ENCODE data around the gene SWT1. TPM values are rescaled to one million over a fixed set of nuclear protein-coding genes. Genes with fewer than 3 reads are reported as not detected.
A peak's percentile ranks its signal among the peaks of the same experiment; 100 is the strongest.

The SWT1 gene
- total RNA-seq, 2 experiments from 2014 or later, result 3.0 to 3.3 TPM

DNA sequence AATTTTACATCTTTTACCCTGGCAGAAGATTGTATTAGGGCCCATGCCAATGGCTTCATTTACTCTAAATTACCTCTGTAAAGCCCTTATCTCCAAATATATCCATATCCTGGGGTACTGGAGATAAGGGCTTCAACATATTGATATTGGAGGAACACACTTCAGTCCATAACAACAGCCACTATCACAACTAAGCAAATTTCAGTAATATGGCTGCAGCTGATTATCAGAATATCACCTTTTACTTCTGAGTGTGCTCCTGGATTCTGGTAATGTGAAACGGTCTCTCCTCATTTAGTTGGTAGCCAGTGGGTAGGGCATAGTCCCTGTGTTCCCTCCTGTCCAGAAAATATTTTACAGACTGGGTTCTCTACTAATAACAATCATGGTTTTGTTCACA, 106.8 kb downstream of the SWT1 start:
- intact Hi-C loops (cut with DNase I, micrococcal nuclease), result no loop called here
- Mint-ChIP-seq H3K9me3 (ENCODE audit: low read depth) (peaks cover 4% of the 10 kb centered on the region), H3K27ac (no peak overlapping the region), H3K27me3 (no peaks in the 10 kb centered on the region), H3K4me3 (no peak overlapping the region), H3K4me1 (peaks cover under 1% of the 10 kb centered on the region), H3K36me3 (ENCODE audit: low read depth) (peaks cover 2% of the 10 kb centered on the region)
- ATAC-seq, result no peak
- no peak for DNase-seq
- POLR2A ChIA-PET, result no interaction called here
- CTCF ChIA-PET, result interaction anchor here (0.8 kb wide), 1 partner anchor 17 kb away, joined by 4 read pairs; no protein-coding TSS in a partner anchor

DNA sequence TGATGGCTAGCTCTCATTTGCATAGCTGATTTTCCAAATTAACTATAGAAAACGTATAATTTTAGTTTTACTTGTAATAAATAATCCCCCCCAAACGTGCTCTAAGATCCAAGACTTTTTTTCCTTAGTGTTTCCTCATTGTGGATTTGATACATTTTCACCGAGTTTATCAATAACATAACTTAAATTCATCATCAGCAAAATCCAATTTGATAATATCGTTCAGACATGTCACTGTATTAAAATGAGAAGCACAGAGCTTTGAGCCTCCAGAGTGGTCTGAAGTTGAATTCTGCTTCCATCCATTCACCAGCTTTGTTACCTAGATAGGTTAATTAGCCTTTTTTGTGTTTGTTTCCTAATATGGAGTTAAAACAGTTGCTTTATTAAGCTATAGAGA, 108.3 kb downstream of the SWT1 start:
- Mint-ChIP-seq H3K27me3 (no peaks in the 10 kb centered on the region), H3K4me1 (no peaks in the 10 kb centered on the region), H3K4me3 (no peak overlapping the region), H3K36me3 (ENCODE audit: low read depth) (peaks cover 2% of the 10 kb centered on the region), H3K9me3 (ENCODE audit: low read depth) (peaks cover 4% of the 10 kb centered on the region), H3K27ac (no peak overlapping the region)
- ChIA-PET POLR2A (no interaction called here), CTCF (interaction anchor here (0.7 to 1.0 kb wide), 3 partner anchors 15 to 331 kb away, joined by 3 to 4 read pairs (median 3); no protein-coding TSS in a partner anchor)
- DNase-seq (no peak), ATAC-seq (no peak)
- intact Hi-C loops (cut with DNase I, micrococcal nuclease), result no loop called here

DNA sequence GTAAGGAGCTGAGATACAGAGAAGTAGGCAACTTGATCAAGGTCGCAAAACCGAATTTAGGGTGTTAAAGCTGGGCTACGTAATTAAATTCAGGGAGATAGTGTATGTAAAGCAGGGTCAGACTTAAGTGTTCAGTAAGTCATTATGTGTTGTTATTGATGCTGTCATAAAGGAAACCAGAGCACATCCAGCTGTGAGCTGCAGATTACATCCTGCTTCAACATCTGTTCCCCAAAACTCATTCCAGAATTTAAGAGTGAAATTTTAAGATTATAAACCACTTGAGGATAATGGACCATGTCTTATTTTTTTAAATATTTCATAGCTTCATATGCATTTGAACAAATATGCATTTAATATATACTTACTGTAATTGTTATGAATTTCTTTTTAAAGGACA, 110.3 kb downstream of the SWT1 start:
- ATAC-seq (no peak), DNase-seq (no peak)
- POLR2A ChIA-PET, result interaction anchor here (0.6 kb wide), 1 partner anchor 220 kb away, joined by 5 read pairs; no protein-coding TSS in a partner anchor
- Mint-ChIP-seq H3K4me3 (no peak overlapping the region), H3K4me1 (no peaks in the 10 kb centered on the region), H3K27me3 (no peaks in the 10 kb centered on the region), H3K36me3 (ENCODE audit: low read depth) (no peaks in the 10 kb centered on the region), H3K27ac (no peak overlapping the region), H3K9me3 (ENCODE audit: low read depth) (no peaks in the 10 kb centered on the region)
- intact Hi-C loops (cut with DNase I, micrococcal nuclease), result no loop called here
- CTCF ChIA-PET, result interaction anchor here (0.7 to 1.2 kb wide), 3 partner anchors 9 to 31 kb away, joined by 3 to 4 read pairs (median 4); no protein-coding TSS in a partner anchor

DNA sequence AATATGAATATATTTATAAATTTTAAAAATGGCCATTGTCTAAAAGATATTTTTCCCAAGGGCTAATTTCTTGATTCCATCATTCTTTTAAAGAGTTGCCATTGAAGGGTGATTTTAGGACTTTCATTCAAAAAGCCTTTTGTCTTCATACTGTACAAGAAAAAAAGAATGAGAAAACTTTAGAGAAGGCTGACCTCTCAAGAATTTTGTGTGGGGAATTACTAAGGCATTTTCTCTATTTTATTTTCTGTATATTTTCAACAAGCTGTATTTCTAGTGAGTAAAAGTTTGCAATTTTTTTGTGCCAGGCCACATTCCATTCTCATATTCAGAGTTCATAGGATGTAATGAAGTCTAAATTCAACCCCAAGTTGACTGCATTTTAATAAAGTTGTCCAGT, 110.7 kb downstream of the SWT1 start:
- Mint-ChIP-seq H3K36me3 (ENCODE audit: low read depth) (no peaks in the 10 kb centered on the region), H3K9me3 (ENCODE audit: low read depth) (no peaks in the 10 kb centered on the region), H3K4me3 (no peak overlapping the region), H3K27ac (no peak overlapping the region), H3K27me3 (no peaks in the 10 kb centered on the region), H3K4me1 (no peaks in the 10 kb centered on the region)
- POLR2A ChIA-PET, result interaction anchor here (0.6 kb wide), 1 partner anchor 220 kb away, joined by 5 read pairs; no protein-coding TSS in a partner anchor
- DNase-seq (no peak), ATAC-seq (no peak)
- intact Hi-C loops (cut with DNase I, micrococcal nuclease), result no loop called here
- CTCF ChIA-PET, result interaction anchor here (1.1 to 1.2 kb wide), 2 partner anchors 9 kb away, joined by 4 read pairs; no protein-coding TSS in a partner anchor

DNA sequence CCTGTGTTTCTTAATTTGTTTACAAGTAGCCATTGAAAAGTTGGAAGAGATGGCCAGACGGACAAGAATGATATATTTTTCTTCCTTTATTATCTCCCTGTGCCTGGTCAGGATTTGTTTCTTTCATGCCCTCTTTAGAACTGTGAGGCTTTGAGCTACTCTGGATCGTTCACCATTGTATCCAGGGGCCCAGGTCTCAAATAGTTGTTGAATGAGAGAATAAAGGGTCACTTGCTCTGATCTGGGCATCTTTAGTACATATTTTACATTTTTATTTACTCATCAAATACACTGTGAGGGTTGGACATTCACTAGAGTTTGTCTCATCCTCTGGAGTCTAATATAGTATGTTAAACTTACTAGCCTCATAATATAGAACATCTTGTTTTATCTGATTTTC, 111.4 kb downstream of the SWT1 start:
- H3K9me3 Mint-ChIP-seq (ENCODE audit: low read depth), result no peaks in the 10 kb centered on the region
- no peak overlapping the region for H3K4me3 Mint-ChIP-seq
- ATAC-seq, result no peak
- POLR2A ChIA-PET, result no interaction called here
- no peaks in the 10 kb centered on the region for H3K4me1 Mint-ChIP-seq
- H3K27ac Mint-ChIP-seq, result no peak overlapping the region
- CTCF ChIA-PET, result no interaction called here
- no peaks in the 10 kb centered on the region for H3K36me3 Mint-ChIP-seq (ENCODE audit: low read depth)
- intact Hi-C loops (cut with DNase I, micrococcal nuclease), result no loop called here
- no peaks in the 10 kb centered on the region for H3K27me3 Mint-ChIP-seq
- DNase-seq, result no peak

DNA sequence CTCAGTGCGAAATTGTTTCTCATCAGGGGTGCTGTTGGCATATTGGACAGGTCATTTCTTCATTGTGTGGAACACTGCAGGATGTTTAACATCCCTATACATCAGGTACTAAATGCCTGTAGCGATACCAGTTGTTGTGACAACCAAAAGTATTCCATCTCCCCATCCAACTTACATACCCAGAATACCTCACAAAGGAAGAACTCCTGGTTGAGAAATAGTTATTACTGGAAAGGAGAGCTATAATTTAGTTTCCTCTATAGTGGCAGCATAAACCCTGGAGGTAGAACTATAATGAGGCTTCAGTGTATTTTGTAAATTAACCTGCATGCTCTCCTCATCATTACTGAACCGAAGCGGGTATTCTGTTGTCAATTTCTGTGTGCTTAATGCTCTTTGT, 115.0 kb downstream of the SWT1 start:
- intact Hi-C loops (cut with DNase I, micrococcal nuclease), result no loop called here
- no peak for DNase-seq
- Mint-ChIP-seq H3K27ac (no peak overlapping the region), H3K36me3 (ENCODE audit: low read depth) (no peaks in the 10 kb centered on the region), H3K27me3 (no peaks in the 10 kb centered on the region), H3K4me1 (no peaks in the 10 kb centered on the region), H3K9me3 (ENCODE audit: low read depth) (no peaks in the 10 kb centered on the region), H3K4me3 (no peak overlapping the region)
- ATAC-seq, result no peak
- CTCF ChIA-PET, result no interaction called here
- POLR2A ChIA-PET, result no interaction called here

DNA sequence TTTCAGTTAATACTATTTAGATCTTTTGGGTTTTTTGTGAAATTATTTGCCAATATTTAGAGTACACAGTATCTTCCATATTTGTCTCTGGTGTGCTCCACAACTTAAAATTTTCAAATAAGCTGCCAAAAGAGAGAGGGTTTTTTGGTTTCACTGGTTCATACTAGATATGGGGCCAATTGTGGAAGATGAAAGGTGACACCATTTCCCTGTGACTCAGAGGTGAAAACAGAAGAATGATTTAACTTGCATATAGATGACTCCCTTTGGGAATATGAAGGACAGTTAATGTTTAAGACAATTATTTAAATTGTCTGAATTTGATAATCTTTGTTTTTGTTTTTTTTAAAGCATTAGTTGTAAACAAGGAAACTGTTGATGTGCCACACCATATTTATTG, 122.6 kb downstream of the SWT1 start:
- no peak for ATAC-seq
- no peaks in the 10 kb centered on the region for H3K27me3 Mint-ChIP-seq
- H3K27ac Mint-ChIP-seq, result no peak overlapping the region
- CTCF ChIA-PET, result no interaction called here
- peaks cover 6% of the 10 kb centered on the region for H3K9me3 Mint-ChIP-seq (ENCODE audit: low read depth)
- H3K4me3 Mint-ChIP-seq, result no peak overlapping the region
- H3K36me3 Mint-ChIP-seq (ENCODE audit: low read depth), result peaks cover 7% of the 10 kb centered on the region
- peaks cover 48% of the 10 kb centered on the region for H3K4me1 Mint-ChIP-seq
- DNase-seq, result no peak
- POLR2A ChIA-PET, result interaction anchor here (1.2 kb wide), 1 partner anchor 20 kb away, joined by 3 read pairs; no protein-coding TSS in a partner anchor
- intact Hi-C loops (cut with DNase I, micrococcal nuclease), result no loop called here

DNA sequence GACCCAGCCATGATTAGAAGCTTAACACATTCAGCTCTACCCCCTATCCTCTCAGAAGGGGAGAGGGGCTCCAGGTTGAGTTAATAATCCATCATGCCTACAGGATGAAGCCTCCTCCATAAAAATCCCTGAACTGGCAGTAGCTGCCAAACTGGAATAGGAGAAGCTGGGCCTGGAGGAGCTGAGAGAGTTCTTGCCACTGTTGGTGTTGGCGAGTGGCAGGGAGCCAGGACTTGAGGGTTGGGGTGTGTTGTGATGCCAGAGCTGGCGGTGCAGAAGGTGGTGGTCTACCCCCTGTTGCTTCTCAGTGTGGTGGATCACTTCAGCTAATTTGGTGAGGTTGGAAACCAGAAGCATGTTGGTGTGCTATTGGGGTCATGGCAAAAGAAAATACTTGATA, 123.6 kb downstream of the SWT1 start:
- no peak for ATAC-seq
- intact Hi-C loops (cut with DNase I, micrococcal nuclease), result no loop called here
- ChIA-PET CTCF (interaction anchor here (0.6 to 0.9 kb wide), 2 partner anchors 17 to 29 kb away, joined by 3 to 4 read pairs; no protein-coding TSS in a partner anchor), POLR2A (interaction anchor here (1.2 kb wide), 1 partner anchor 19 kb away, joined by 3 read pairs; no protein-coding TSS in a partner anchor)
- H3K36me3 Mint-ChIP-seq (ENCODE audit: low read depth), result peaks cover 7% of the 10 kb centered on the region
- H3K27ac Mint-ChIP-seq, result peak overlapping the region; percentile 92
- H3K9me3 Mint-ChIP-seq (ENCODE audit: low read depth), result peaks cover 6% of the 10 kb centered on the region
- H3K4me1 Mint-ChIP-seq, result peaks cover 58% of the 10 kb centered on the region
- no peak for DNase-seq
- H3K4me3 Mint-ChIP-seq, result no peak overlapping the region
- H3K27me3 Mint-ChIP-seq, result no peaks in the 10 kb centered on the region

DNA sequence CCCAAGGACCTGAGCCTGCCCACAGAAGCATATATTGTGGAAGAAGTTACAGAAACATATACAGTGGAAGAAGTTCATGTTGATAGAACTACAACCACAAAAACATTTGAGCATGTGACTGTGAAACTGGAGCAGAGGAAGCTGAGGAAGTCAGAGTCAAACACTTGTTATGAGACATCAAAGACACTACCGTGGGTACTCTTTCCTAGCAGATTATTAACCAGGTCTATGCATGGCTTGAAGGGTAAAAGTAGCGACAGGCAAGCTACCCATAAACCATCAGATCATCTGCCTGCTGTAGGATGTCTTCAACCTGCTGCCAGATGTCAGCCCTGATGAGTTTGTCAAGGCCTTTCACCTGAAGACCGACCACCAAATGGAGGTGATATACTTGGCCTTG, 124.3 kb downstream of the SWT1 start:
- H3K27ac Mint-ChIP-seq, result peak overlapping the region; percentile 92
- no peaks in the 10 kb centered on the region for H3K27me3 Mint-ChIP-seq
- H3K4me1 Mint-ChIP-seq, result peaks cover 58% of the 10 kb centered on the region
- H3K36me3 Mint-ChIP-seq (ENCODE audit: low read depth), result peaks cover 7% of the 10 kb centered on the region
- intact Hi-C loops (cut with DNase I, micrococcal nuclease), result no loop called here
- DNase-seq (peak; percentile 9), ATAC-seq (peak; percentile 82)
- peak overlapping the region; percentile 2 for H3K4me3 Mint-ChIP-seq
- CTCF ChIA-PET, result interaction anchor here (0.9 to 1.0 kb wide), 2 partner anchors 28 to 41 kb away, joined by 3 read pairs; no protein-coding TSS in a partner anchor
- peaks cover 6% of the 10 kb centered on the region for H3K9me3 Mint-ChIP-seq (ENCODE audit: low read depth)
- POLR2A ChIA-PET, result no interaction called here

DNA sequence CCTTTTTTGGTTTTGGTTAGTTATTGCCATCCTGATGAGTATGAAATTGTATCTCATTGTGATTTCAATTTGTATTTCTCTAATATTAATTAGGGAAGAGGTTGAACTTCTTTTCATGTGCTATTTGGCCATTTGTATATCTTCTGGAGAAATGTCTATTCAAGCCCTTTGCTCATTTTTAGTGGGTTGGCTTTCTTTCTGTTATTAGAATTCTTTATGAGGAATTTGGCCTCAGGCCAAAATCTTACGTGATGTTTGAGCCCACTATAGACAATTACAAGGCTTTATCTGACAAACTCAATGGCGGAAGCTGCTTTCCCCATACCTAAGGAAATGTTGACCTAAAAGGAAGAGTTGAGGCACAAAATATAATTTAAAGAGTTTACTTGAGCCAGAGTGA, 127.1 kb downstream of the SWT1 start:
- ChIA-PET CTCF (interaction anchor here (0.6 kb wide), 2 partner anchors 40 to 788 kb away, joined by 7 read pairs; no protein-coding TSS in a partner anchor), POLR2A (no interaction called here)
- Mint-ChIP-seq H3K27ac (peak overlapping the region; percentile 39), H3K27me3 (no peaks in the 10 kb centered on the region), H3K4me3 (no peak overlapping the region), H3K4me1 (peaks cover 57% of the 10 kb centered on the region), H3K9me3 (ENCODE audit: low read depth) (peaks cover 5% of the 10 kb centered on the region), H3K36me3 (ENCODE audit: low read depth) (peaks cover 5% of the 10 kb centered on the region)
- DNase-seq, result no peak
- ATAC-seq, result no peak
- intact Hi-C loops (cut with DNase I, micrococcal nuclease), result no loop called here

DNA sequence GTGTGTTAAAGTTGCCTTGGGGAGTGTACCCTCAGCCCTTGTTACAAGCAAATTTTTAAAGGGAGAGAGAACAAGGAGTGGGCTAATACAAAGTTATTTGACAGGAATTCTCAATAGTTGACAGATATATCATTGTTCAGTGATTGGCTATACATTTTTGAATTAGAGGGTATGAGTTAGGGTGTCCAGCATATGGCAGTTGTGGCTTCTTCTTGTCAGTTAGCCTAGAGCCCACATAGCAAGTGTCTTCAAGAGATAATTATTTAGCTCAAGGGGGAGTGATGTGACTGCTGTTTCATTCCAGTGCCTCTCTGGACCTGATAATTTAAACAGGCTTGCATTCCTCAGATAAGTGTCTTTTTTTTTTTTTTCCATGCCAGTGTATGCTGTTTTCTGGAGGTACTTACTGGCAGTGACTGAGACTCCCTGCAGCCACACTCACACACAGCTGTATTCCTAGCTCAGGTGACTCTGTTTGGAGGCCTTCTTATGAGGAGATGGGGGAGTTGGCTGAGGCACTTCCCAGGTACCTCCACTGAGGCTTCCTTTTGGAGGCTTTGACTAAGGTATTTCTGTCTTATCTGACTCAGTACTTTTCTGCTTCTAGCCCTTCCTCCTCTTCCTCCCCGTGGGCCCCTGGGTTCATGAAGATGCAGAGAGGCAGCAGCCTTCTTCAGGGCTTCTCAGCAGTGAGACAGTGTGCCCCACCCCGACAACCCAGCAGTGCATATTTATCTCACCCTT, 127.7 kb downstream of the SWT1 start:
- Mint-ChIP-seq H3K4me3 (no peak overlapping the region), H3K27me3 (no peaks in the 10 kb centered on the region), H3K27ac (peak overlapping the region; percentile 39), H3K36me3 (ENCODE audit: low read depth) (peaks cover 9% of the 10 kb centered on the region), H3K9me3 (ENCODE audit: low read depth) (peaks cover 5% of the 10 kb centered on the region), H3K4me1 (peaks cover 56% of the 10 kb centered on the region)
- CTCF ChIA-PET, result interaction anchor here (0.6 kb wide), 2 partner anchors 40 to 788 kb away, joined by 7 read pairs; no protein-coding TSS in a partner anchor
- ATAC-seq (peak; percentile 32), DNase-seq (peak; percentile 26)
- POLR2A ChIA-PET, result no interaction called here
- intact Hi-C loops (cut with DNase I, micrococcal nuclease), result no loop called here

DNA sequence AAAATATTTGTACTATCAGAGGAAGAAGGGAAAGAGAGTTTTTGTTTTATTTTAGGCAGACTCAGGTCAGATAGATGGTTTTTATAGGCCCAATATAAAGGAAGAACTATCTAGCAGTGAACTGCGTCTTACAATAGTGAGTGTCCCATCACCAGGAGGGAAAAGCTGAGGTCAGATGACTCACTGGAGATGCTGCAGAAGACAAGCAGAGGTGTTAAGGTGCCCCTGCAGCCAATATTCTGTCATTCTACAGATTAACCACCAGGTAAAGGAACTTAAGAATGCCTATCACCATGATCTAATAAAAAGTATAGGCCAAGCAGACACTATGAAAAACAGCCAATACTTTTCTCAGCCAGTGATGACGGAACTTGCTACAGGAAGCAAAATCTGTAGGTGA, 130.5 kb downstream of the SWT1 start:
- H3K9me3 Mint-ChIP-seq (ENCODE audit: low read depth), result no peaks in the 10 kb centered on the region
- intact Hi-C loops (cut with DNase I, micrococcal nuclease), result no loop called here
- H3K27me3 Mint-ChIP-seq, result no peaks in the 10 kb centered on the region
- no peak for DNase-seq
- ATAC-seq, result peak; percentile 17
- ChIA-PET CTCF (interaction anchor here (0.7 kb wide), 1 partner anchor 27 kb away, joined by 3 read pairs; no protein-coding TSS in a partner anchor), POLR2A (no interaction called here)
- H3K36me3 Mint-ChIP-seq (ENCODE audit: low read depth), result peaks cover 13% of the 10 kb centered on the region
- H3K4me3 Mint-ChIP-seq, result no peak overlapping the region
- H3K27ac Mint-ChIP-seq, result no peak overlapping the region
- peaks cover 31% of the 10 kb centered on the region for H3K4me1 Mint-ChIP-seq
